ENCODE measurements around the gene ZDHHC14.
"Not testable (repeated sequence)": the region's sequence is repeated elsewhere in the genome, so short reads cannot be mapped to it uniquely, and the experiment has no call there.

The ZDHHC14 gene

GRCh38 chr6:157550114-157550989, 169.4 kb downstream of the ZDHHC14 start:
- no peak for DNase-seq (ENCODE audit: low read depth in 4 of 4, low spot score in 1 of 4)

DNA sequence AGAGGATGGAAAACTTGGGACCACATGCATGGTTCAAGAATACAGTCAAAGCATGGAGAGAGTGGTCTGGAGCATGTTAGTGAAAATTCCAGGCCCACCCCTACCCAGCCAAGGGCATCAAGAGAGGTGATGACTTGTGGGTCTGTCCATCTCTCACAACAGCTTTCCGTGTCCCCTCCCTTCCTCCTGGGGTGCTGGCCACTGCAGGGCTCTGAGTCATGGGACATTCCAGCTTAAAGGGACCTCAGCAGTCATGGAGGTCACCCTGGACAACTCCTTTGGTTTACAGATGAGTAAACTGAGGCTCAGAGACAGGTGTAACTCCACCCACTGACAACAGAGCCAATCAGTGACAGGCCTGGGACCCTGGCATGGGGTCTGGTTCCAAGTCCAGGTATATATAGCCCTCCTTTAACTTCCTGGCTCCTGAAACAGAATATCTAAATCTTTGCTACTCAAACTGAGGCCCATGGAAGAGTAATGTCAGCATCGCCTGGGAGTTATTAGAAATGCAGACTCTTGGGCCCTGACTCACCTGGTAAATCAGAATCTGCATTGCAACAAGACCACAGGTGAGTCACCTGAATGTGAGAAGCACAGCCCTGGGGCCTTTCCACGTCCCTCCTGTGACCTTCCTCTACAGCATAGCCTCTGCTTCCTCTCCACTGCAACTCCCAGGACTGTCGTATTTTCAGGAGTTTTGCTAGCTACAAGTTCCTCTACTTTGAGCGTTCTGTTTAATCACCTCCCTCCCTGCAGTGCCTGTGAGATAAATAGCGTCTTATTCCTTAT, 170.2 kb downstream of the ZDHHC14 start:
- DNase-seq (ENCODE audit: low read depth in 4 of 4, low spot score in 1 of 4): no peak

- no peak for DNase-seq (ENCODE audit: low read depth in 4 of 4, low spot score in 1 of 4)
Measured at GRCh38 chr6:157552081-157552747, 171.2 kb downstream of the ZDHHC14 start.

DNA sequence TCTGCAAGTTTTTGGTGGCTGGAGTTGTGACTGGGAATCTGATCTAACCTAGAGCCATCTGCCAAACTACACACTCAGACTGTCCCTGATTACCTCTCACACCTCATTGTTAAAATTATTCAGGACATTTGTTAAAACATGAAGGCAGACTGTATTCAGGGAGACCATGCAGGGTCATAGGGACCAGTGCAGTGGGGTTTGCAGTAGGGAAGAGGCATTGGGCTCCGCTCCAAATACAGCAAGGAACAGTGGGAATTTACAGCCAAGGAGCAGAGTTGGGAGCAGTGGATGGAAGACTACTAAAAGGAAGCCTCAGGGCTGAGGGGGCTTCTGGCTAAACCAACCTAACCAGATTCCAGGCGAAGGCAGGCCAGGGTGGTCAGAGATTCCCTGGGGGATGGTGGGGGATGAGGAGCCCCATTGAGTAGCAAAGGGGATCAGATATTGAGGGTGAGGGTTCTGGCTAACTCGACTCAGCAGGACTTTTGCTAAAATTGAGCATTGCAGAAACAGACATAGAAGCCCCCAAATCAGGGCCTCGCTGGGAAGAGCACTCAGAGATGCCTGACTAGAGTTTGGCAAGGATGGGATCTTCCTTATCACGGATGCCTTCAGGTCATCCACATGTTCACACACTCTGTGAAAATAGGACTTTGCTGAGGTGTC, 172.0 kb downstream of the ZDHHC14 start:
- DNase-seq (ENCODE audit: low read depth in 4 of 4, low spot score in 1 of 4): no peak

DNA sequence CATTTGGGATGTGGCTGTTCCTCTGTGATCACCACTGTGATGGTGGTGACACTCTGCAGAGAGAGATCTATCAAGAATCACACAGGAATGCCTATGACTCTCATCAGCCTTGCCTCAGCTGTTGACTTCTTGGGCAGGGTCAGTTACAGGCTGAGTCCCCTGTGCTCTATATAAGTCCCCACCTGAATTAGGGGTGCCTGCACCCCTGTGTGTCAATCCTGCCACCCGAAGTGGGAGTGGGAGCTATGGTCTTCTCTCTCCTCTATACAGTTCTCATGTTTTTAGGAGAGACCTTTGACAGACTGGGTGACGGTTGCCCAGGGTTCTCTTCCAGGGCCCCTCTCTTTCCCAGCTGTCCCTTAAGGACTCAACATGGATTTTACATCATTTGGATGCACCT, 173.8 kb downstream of the ZDHHC14 start:
- no peak for DNase-seq (ENCODE audit: low read depth in 4 of 4, low spot score in 1 of 4)

- no peak for DNase-seq (ENCODE audit: low read depth in 4 of 4, low spot score in 1 of 4)
Measured at GRCh38 chr6:157555455-157556143, 174.6 kb downstream of the ZDHHC14 start.

GRCh38 chr6:157556144-157556645, 175.2 kb downstream of the ZDHHC14 start:
- DNase-seq (ENCODE audit: low read depth in 4 of 4, low spot score in 1 of 4): no peak

- DNase-seq (ENCODE audit: low read depth in 4 of 4, low spot score in 1 of 4): no peak
Measured at GRCh38 chr6:157556671-157557430, 175.9 kb downstream of the ZDHHC14 start.

DNA sequence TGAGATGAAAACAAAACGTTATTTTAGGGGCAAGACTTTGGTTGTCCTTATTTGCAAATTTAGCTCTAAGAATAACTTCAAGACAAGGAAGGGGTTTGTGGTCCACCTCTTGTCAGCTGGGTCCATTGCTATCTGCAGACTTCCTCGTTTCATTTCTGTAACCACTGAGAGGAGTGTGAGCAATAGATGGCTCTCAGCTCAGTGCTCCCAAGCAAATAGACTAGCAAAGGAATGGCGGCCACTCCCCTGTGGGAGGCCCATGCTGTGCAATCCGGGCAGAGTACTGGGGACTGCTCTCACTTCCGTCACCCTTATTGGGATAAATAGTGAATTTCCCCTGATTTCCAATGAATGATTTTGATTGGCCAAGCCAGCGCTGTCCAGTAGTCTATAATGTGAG, 176.6 kb downstream of the ZDHHC14 start:
- DNase-seq (ENCODE audit: low read depth in 4 of 4, low spot score in 1 of 4): no peak

GRCh38 chr6:157558049-157558448, 177.1 kb downstream of the ZDHHC14 start:
- DNase-seq (ENCODE audit: low read depth in 4 of 4, low spot score in 1 of 4): no peak

- no peak for DNase-seq (ENCODE audit: low read depth in 4 of 4, low spot score in 1 of 4)
Measured at GRCh38 chr6:157558487-157559200, 177.7 kb downstream of the ZDHHC14 start.

- DNase-seq (ENCODE audit: low read depth in 4 of 4, low spot score in 1 of 4): no peak
Measured at GRCh38 chr6:157559201-157559756, 178.3 kb downstream of the ZDHHC14 start.

DNA sequence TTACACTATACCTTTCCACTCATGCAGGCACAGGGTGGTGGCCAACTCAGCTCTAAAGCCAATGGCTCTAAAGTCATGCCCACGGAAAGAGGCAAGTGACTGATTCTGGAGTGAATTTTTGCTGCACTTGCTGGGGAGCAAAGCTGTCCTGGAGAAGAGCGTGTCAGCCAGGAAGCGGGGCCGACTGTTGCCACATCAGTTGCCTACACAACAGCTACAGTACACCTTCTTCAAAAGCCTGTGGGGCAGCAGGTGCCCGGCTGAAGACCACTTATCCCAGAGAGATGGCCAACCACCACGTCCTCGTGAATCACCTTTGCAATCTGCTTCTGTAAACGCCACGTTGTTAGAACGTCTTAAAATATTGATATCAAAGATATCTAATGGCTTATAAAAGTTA, 179.1 kb downstream of the ZDHHC14 start:
- DNase-seq (ENCODE audit: low read depth in 4 of 4, low spot score in 1 of 4): not testable (repeated sequence)

- DNase-seq (ENCODE audit: low read depth in 4 of 4, low spot score in 1 of 4): no peak
Measured at GRCh38 chr6:157560691-157561413, 179.9 kb downstream of the ZDHHC14 start.

GRCh38 chr6:157561414-157561790, 180.4 kb downstream of the ZDHHC14 start:
- no peak for DNase-seq (ENCODE audit: low read depth in 4 of 4, low spot score in 1 of 4)

DNA sequence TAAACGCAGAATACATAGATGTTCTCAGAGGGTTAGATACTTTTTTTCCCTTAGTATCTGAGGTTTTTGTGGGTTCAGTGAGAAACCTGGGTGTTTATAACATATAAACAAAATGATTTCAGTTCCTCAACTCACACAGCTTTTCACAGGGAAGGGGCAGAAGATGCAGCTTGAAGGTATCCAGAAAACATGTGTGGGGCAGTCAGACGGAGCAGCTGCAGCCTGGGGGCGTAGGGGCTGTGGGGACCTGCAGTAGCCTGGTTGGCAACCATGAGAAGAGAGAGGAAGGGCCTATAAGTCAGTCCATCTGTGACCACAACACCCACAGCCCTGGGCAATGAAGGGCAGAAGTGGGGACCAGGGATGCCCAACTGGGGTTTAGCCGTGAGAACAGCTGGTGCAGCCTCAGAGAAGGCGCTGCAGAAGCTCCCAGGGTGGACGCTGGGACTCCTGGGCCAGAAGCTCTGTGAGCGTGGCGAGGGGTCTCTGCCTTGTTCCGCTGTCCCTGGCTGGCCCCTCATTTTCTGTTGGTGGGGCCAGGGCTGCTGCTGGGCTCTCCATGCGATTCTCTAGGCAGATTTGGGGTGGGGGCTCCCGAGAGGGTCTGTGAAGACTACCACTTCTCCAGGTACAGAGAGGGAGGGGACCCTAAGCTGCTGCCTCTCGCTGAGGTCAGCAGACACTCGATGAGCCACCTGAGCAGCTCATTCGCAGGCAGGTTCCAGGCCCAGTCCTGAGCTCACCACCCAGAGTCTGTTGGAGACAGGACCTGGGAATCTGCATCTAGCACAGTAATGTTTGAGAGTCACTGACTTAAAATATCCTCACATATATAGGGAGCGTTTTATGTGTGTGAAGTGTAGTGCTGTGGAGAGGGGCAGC, 181.2 kb downstream of the ZDHHC14 start:
- DNase-seq (ENCODE audit: low read depth in 4 of 4, low spot score in 1 of 4): no peak

DNA sequence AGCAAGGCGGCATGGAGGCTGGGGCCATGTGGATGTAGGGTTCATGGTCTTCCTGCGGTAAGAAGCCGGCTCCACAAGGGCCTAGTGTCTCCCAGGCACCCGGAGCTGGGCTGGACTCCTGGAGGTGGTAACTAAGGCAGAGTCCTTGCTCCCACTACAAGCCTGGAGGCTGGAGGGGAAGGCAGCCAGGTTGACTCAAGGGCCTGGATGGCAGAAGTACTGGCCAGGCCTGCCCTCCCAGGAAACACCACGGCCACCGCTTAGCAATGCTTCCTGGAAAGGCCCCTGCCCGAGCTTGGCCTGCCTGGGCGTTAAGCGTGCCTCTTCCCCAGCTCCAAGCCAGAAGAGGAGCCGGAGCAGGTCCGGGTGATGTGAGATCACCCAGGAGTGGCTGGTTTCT, 182.0 kb downstream of the ZDHHC14 start:
- DNase-seq (ENCODE audit: low read depth in 4 of 4, low spot score in 1 of 4): no peak

Data from stimulated activated CD4-positive, alpha-beta T cell treated with anti-CD3 and anti-CD28 coated beads, Interleukin-1b, Interleukin-23, amount 100 ng/mL, for 24 hours (primary cell).